ENCODE measurements around the gene VAV3. TPM values are rescaled to one million over a fixed set of nuclear protein-coding genes. Genes with fewer than 3 reads are reported as not detected.

The VAV3 gene
- total and polyA plus RNA-seq, 9 of the 15 experiments (the other 6 are each of a cell fraction or from before 2014, with no cell fraction given), result not detected

DNA sequence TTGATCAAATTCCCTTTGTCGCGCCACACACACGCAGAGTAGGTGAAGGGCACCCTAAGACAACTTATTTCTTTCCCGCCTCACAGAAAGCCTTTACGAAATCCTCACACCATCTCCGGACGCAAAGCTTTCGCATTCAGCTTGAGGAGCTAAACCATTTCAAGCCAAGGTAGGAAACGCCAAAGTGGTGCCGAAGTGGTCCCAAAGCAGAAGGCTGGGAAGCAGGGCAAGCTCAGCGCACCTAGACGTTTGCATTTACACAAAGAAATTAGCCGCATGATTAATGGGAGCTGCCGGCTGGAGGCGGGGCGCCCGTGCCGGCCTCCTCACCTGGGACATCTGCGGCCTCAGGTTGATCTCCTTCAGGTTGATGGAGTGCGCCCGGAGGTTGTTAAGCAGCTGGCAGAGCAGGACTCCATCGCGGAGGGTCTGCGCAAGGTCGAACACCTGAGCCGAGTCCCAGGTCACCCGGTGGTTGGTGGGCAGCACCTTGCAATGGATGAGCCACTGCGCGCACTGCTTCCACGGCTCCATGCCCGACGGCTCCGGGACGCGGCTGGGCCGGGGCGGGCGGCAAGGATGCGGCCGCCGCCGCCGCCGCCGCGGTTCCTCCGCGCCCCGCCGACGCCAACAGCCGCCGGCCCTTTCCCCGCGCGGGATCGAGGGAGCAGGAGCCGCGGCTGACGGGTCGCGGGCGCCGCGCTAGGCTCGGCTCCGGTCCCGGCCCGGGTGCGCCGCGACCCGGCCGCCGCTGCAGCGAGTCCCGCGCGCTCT, 457 bp downstream of the VAV3 start:
- no peak overlapping the region for H3K4me2 ChIP-seq (ENCODE audit: insufficient read depth, low read length)
- peaks cover 14 to 34% of the 10 kb centered on the region in 2 experiments; a peak in 4 of 5 replicates for H3K27me3 ChIP-seq (ENCODE audit: control insufficient read depth in 2 of 2, insufficient read depth in 2 of 2, low read length in 2 of 2)
- H3K9me1 ChIP-seq (ENCODE audit: control insufficient read depth, insufficient read depth, low read length), result no peaks in the 10 kb centered on the region
- BruUV-seq (replicated peaks), result no TSS peak
- no peak overlapping the region for H3K4me3 ChIP-seq
- no peaks in the 10 kb centered on the region for H3K79me2 ChIP-seq (ENCODE audit: control insufficient read depth, insufficient read depth, low read length)
- WGBS (ENCODE audit: insufficient coverage, low coverage, missing lambda C conversion rate), result 26% methylated on average over 53 of the region's 79 CpGs
- intact Hi-C loops (cut with micrococcal nuclease) (loop anchor here (5.0 kb wide), 1 partner anchor 88 kb away; no protein-coding TSS in a partner anchor), in situ Hi-C loops (cut with MboI) (no loop called here)
- no peaks in the 10 kb centered on the region for H3K9me3 ChIP-seq (replicated peaks; ENCODE audit: control insufficient read depth, insufficient read depth, low read depth, low read length)
- ATAC-seq (no peak), FAIRE-seq (no peak), DNase-seq (ENCODE audit: extremely low read depth in 1 of 4, low spot score in 3 of 4) (no peak)
- no peak overlapping the region for H3K27ac ChIP-seq (ENCODE audit: extremely low read depth, low read depth, low read length)
- no peak for TF ChIP-seq SNRNP70 (optimal IDR thresholded peaks at IDR 0.05; ENCODE audit: low read depth, low read length)
- TF ChIP-seq ZNF395 (CRISPR knock-in tag; IDR thresholded peaks at IDR 0.05), result no peak
- no peak for TF ChIP-seq STAT5B (CRISPR knock-in tag; IDR thresholded peaks at IDR 0.05)
- TF ChIP-seq, protein P1, sequence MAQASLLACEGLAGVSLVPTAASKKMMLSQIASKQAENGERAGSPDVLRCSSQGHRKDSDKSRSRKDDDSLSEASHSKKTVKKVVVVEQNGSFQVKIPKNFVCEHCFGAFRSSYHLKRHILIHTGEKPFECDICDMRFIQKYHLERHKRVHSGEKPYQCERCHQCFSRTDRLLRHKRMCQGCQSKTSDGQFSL (CRISPR knock-in tag; IDR thresholded peaks at IDR 0.05), result no peak
- TF ChIP-seq, protein P1 (tag; IDR thresholded peaks at IDR 0.05), result no peak
- TF ChIP-seq MAFF (IDR thresholded peaks at IDR 0.05; ENCODE audit: low read length), result no peak
- TF ChIP-seq, protein P2, sequence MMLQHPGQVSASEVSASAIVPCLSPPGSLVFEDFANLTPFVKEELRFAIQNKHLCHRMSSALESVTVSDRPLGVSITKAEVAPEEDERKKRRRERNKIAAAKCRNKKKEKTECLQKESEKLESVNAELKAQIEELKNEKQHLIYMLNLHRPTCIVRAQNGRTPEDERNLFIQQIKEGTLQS (IDR thresholded peaks at IDR 0.05), result no peak
- TF ChIP-seq, protein P2 (CRISPR knock-in tag; conservative IDR thresholded peaks at IDR 0.05), result no peak
- TF ChIP-seq MED1 (CRISPR knock-in tag; IDR thresholded peaks at IDR 0.05; ENCODE audit: borderline replicate concordance), result no peak
- TF ChIP-seq E4F1 (CRISPR knock-in tag; IDR thresholded peaks at IDR 0.05; ENCODE audit: borderline replicate concordance), result no peak
- TF ChIP-seq HDAC2 (IDR thresholded peaks at IDR 0.05), result no peak
- TF ChIP-seq KAT7 (CRISPR knock-in tag; IDR thresholded peaks at IDR 0.05; ENCODE audit: borderline replicate concordance), result no peak
- TF ChIP-seq KDM4B (IDR thresholded peaks at IDR 0.05; ENCODE audit: borderline replicate concordance in 2 of 2, low read depth in 1 of 2), result no peak
- TF ChIP-seq ZNF436 (CRISPR knock-in tag; IDR thresholded peaks at IDR 0.05), result no peak
- POLR2A ChIA-PET, result interaction anchor here (1.1 kb wide), 1 partner anchor 20 kb away, joined by 3 read pairs; no protein-coding TSS in a partner anchor
- no peak overlapping the region for H2AFZ ChIP-seq (ENCODE audit: low read depth, low read length)
- peaks cover 0 to 9% of the 10 kb centered on the region in 2 experiments; a peak in 1 of 5 replicates for H3K4me1 ChIP-seq (replicated peaks in 1 of 2; ENCODE audit: control insufficient read depth in 2 of 2, insufficient read depth in 2 of 2, low read length in 2 of 2)
- no peaks in the 10 kb centered on the region for H3K36me3 ChIP-seq (ENCODE audit: control insufficient read depth, insufficient read depth, low read length)
- CTCF ChIA-PET (ENCODE audit: low intra/inter-chr PET ratio), result no interaction called here
- no peak overlapping the region for H3K9ac ChIP-seq (ENCODE audit: insufficient read depth in 1 of 2, low read depth in 2 of 2, low read length in 2 of 2)
- H4K20me1 ChIP-seq (replicated peaks; ENCODE audit: control insufficient read depth, insufficient read depth, low read length), result no peaks in the 10 kb centered on the region
